ENCODE results near the gene SLF2.

DNA sequence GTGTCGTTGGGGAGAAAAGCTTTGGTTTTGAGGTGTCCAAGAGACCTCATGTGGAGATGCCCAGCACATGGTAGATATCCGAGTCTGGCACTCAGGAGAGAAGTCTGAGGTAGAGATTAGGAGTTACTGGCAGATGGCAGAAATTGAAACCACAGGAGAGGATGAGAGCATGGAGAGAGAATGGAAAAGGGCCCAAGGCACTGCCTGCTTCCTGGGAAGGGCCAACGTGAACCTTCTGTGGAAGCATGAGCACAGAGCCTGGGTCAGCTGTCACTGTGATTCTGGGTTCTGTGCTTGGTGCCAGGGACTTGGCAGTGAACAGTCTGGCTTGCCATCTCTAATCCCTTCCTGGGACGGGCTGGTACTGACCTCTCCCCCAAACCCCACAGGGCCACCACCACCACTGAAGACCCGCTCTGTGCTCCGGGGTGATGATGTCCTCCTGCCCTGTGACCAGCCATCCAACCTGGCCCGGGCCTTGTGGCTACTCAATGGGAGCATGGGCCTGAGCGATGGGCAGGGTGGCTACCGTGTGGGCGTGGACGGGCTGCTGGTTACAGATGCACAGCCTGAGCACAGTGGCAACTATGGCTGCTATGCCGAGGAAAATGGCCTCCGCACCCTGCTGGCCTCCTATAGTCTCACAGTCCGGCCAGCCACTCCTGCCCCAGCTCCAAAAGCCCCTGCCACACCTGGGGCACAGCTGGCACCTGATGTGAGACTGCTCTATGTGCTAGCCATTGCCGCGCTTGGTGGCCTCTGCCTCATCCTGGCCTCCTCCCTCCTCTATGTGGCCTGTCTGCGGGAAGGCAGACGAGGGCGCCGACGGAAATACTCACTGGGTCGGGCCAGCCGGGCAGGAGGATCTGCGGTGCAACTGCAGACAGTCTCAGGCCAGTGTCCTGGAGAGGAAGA lies 70.4 kb downstream of the SLF2 start:
- TF ChIP-seq YY1 (IDR thresholded peaks at IDR 0.05; ENCODE audit: borderline replicate concordance in 1 of 3, control insufficient read depth in 1 of 3, extremely low read depth in 1 of 3, insufficient read depth in 3 of 3, insufficient read length in 1 of 3, insufficient replicate concordance in 2 of 3, low read depth in 1 of 3, low read length in 2 of 3), result no peak
- no peak for TF ChIP-seq TAF1 (IDR thresholded peaks at IDR 0.05; ENCODE audit: control insufficient read depth, extremely low read depth, insufficient read depth, low read length, severe bottlenecking)
- TF ChIP-seq, protein P1, sequence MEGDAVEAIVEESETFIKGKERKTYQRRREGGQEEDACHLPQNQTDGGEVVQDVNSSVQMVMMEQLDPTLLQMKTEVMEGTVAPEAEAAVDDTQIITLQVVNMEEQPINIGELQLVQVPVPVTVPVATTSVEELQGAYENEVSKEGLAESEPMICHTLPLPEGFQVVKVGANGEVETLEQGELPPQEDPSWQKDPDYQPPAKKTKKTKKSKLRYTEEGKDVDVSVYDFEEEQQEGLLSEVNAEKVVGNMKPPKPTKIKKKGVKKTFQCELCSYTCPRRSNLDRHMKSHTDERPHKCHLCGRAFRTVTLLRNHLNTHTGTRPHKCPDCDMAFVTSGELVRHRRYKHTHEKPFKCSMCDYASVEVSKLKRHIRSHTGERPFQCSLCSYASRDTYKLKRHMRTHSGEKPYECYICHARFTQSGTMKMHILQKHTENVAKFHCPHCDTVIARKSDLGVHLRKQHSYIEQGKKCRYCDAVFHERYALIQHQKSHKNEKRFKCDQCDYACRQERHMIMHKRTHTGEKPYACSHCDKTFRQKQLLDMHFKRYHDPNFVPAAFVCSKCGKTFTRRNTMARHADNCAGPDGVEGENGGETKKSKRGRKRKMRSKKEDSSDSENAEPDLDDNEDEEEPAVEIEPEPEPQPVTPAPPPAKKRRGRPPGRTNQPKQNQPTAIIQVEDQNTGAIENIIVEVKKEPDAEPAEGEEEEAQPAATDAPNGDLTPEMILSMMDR (IDR thresholded peaks at IDR 0.05 in 2 of 3, conservative IDR thresholded peaks at IDR 0.05 in 1 of 3; ENCODE audit: insufficient read depth in 2 of 3, low read depth in 1 of 3, low read length in 3 of 3), result no peak
- TF ChIP-seq EZH2 (IDR thresholded peaks at IDR 0.05; ENCODE audit: borderline replicate concordance, low read depth, low read length), result no peak
- TF ChIP-seq, protein P2, sequence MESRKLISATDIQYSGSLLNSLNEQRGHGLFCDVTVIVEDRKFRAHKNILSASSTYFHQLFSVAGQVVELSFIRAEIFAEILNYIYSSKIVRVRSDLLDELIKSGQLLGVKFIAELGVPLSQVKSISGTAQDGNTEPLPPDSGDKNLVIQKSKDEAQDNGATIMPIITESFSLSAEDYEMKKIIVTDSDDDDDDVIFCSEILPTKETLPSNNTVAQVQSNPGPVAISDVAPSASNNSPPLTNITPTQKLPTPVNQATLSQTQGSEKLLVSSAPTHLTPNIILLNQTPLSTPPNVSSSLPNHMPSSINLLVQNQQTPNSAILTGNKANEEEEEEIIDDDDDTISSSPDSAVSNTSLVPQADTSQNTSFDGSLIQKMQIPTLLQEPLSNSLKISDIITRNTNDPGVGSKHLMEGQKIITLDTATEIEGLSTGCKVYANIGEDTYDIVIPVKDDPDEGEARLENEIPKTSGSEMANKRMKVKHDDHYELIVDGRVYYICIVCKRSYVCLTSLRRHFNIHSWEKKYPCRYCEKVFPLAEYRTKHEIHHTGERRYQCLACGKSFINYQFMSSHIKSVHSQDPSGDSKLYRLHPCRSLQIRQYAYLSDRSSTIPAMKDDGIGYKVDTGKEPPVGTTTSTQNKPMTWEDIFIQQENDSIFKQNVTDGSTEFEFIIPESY (CRISPR knock-in tag; IDR thresholded peaks at IDR 0.05), result no peak
